ENCODE data around the gene RLN3. TPM values are rescaled to one million over a fixed set of nuclear protein-coding genes. Genes with fewer than 3 reads are reported as not detected.
"Not testable (repeated sequence)": the region's sequence is repeated elsewhere in the genome, so short reads cannot be mapped to it uniquely, and the experiment has no call there.

Gene RLN3
- total RNA-seq, 1 donor from 2014 or later: not detected

DNA sequence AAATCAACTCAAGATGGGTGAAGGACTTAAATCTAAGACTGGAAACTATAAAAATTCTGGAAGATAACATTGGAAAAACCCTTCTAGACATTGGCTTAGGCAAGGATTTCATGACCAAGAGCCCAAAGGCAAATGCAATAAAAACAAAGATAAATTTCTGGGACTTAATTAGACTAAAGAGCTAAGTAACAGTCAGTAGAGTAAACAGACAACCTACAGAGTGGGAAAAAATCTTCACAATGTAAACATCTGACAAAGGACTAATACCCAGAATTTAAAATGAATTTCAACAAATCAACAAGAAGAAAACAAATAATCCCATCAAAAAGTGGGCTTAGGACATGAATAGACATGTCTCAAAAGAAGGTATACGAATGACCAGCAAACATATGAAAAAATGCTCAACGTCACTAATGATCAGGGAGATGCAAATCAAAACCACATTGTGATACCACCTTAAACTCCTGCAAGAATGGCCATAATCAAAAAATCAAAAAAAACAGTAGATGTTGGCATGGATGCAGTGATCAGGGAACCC, 15.5 kb upstream of the RLN3 start:
- no peaks in the 10 kb centered on the region for H3K4me1 Mint-ChIP-seq (ENCODE audit: low read depth)
- no peak overlapping the region for H3K27ac Mint-ChIP-seq (ENCODE audit: unreplicated experiment)
- DNase-seq (ENCODE audit: low spot score): no peak
- no peaks in the 10 kb centered on the region for H3K9me3 Mint-ChIP-seq (ENCODE audit: low read depth)
- no peak overlapping the region for H3K4me3 Mint-ChIP-seq (ENCODE audit: unreplicated experiment)
- H3K27me3 Mint-ChIP-seq (ENCODE audit: low read depth): no peaks in the 10 kb centered on the region
- H3K36me3 Mint-ChIP-seq (ENCODE audit: low read depth): no peaks in the 10 kb centered on the region
- TF ChIP-seq, protein P1, sequence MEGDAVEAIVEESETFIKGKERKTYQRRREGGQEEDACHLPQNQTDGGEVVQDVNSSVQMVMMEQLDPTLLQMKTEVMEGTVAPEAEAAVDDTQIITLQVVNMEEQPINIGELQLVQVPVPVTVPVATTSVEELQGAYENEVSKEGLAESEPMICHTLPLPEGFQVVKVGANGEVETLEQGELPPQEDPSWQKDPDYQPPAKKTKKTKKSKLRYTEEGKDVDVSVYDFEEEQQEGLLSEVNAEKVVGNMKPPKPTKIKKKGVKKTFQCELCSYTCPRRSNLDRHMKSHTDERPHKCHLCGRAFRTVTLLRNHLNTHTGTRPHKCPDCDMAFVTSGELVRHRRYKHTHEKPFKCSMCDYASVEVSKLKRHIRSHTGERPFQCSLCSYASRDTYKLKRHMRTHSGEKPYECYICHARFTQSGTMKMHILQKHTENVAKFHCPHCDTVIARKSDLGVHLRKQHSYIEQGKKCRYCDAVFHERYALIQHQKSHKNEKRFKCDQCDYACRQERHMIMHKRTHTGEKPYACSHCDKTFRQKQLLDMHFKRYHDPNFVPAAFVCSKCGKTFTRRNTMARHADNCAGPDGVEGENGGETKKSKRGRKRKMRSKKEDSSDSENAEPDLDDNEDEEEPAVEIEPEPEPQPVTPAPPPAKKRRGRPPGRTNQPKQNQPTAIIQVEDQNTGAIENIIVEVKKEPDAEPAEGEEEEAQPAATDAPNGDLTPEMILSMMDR (IDR thresholded peaks at IDR 0.05): no peak

DNA sequence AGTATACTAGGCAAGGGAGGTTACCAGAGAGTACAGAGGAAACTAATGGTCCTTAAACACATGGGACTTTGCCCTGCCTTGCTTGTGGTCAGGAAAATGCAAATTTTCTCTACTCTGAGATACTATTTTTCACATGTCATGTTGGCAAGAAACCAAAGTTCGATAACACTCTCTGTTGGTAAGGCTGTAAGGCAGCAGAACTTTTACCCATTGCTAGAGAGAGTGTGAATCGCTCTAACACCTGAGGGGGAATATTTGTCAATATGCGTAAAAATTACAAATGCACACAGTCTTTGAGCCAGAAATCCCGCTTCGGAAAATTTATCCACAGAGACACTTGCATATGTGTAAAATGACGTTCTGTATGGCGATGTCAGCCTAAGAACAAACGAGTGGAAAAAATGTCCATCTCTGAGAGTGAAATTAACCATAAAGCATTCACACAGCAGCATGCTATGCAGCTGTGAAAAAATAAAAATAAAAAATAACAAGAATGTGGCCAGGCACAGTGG, 12.4 kb upstream of the RLN3 start:
- Mint-ChIP-seq H3K4me1 (ENCODE audit: low read depth) (no peaks in the 10 kb centered on the region), H3K36me3 (ENCODE audit: low read depth) (no peaks in the 10 kb centered on the region), H3K27ac (ENCODE audit: unreplicated experiment) (no peak overlapping the region), H3K27me3 (ENCODE audit: low read depth) (no peaks in the 10 kb centered on the region), H3K4me3 (ENCODE audit: unreplicated experiment) (no peak overlapping the region), H3K9me3 (ENCODE audit: low read depth) (no peaks in the 10 kb centered on the region)
- TF ChIP-seq, protein P1 (IDR thresholded peaks at IDR 0.05): no peak
- no peak for DNase-seq (ENCODE audit: low spot score)

DNA sequence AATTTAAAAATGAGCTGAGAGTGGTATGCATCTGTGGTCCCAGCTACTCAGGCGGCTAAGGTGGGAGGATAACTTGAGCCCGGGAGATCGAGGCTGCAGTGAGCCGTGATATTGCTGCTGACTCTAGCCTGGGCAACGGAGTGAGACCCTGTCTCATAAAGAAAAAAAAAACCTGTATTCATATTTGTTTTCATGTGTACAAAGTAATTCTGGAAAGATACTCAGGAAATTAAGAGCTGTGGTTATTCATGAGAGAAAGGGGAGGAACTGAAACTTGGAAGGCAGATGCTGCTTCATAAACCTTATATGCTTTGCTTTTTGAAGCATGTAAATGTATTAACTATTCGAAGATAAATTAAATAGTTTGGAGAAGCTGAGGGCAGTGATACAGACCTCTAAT, 8.8 kb upstream of the RLN3 start:
- no peaks in the 10 kb centered on the region for H3K27me3 Mint-ChIP-seq (ENCODE audit: low read depth)
- no peaks in the 10 kb centered on the region for H3K36me3 Mint-ChIP-seq (ENCODE audit: low read depth)
- H3K4me1 Mint-ChIP-seq (ENCODE audit: low read depth): peaks cover 6% of the 10 kb centered on the region
- H3K27ac Mint-ChIP-seq (ENCODE audit: unreplicated experiment): no peak overlapping the region
- no peak overlapping the region for H3K4me3 Mint-ChIP-seq (ENCODE audit: unreplicated experiment)
- DNase-seq (ENCODE audit: low spot score): no peak
- TF ChIP-seq, protein P1 (IDR thresholded peaks at IDR 0.05): no peak
- H3K9me3 Mint-ChIP-seq (ENCODE audit: low read depth): no peaks in the 10 kb centered on the region

DNA sequence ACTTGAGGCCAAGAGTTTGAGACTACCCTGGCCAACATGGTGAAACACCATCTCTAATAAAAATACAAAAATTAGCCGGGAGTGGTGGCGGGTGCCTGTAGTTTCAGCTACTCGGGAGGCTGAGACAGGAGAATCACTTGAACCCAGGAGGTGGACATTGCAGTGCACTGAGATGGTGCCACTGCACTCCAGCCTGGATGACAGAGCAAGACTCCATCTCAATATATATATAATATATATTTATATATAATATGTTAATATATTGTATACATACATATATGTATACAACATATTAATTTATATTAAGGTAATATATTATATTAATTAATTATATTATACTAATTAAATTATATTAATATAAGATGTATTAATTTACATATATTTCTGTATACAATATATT, 8.2 kb upstream of the RLN3 start:
- H3K4me3 Mint-ChIP-seq (ENCODE audit: unreplicated experiment); DNase-seq (ENCODE audit: low spot score); H3K27me3 Mint-ChIP-seq (ENCODE audit: low read depth); H3K9me3 Mint-ChIP-seq (ENCODE audit: low read depth); H3K36me3 Mint-ChIP-seq (ENCODE audit: low read depth); H3K4me1 Mint-ChIP-seq (ENCODE audit: low read depth); H3K27ac Mint-ChIP-seq (ENCODE audit: unreplicated experiment): not testable (repeated sequence)

DNA sequence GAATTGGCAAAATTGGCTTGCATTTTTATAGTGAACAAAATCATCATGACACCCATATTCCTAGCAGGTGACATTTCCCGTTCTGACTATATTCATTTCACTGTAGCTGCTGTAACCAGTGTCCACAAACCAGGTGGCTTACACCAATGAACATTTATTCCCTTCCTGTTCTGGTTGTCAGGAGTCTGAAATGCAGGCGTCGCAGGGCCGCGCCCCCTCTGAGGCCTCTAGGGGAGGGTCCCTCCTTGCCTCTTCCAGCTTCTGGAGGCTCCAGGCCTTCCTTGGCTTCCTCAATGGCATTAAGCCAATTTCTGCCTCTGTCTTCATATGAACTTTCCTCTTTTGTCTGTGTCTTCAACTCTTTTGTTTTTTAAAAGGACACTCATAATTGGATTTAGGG, 6.5 kb upstream of the RLN3 start:
- peaks cover 6% of the 10 kb centered on the region for H3K4me1 Mint-ChIP-seq (ENCODE audit: low read depth)
- TF ChIP-seq, protein P1 (IDR thresholded peaks at IDR 0.05): no peak

GRCh38 chr19:14022469-14022868, 5.5 kb upstream of the RLN3 start:
- TF ChIP-seq, protein P1 (IDR thresholded peaks at IDR 0.05): no peak
- no peak for DNase-seq (ENCODE audit: low spot score)
- Mint-ChIP-seq H3K27ac (ENCODE audit: unreplicated experiment) (no peak overlapping the region), H3K9me3 (ENCODE audit: low read depth) (no peaks in the 10 kb centered on the region), H3K4me1 (ENCODE audit: low read depth) (peaks cover 6% of the 10 kb centered on the region), H3K36me3 (ENCODE audit: low read depth) (no peaks in the 10 kb centered on the region), H3K4me3 (ENCODE audit: unreplicated experiment) (no peak overlapping the region), H3K27me3 (ENCODE audit: low read depth) (no peaks in the 10 kb centered on the region)

More for the DNA sequence above, 6.5 kb upstream of the RLN3 start:
- H3K27ac Mint-ChIP-seq (ENCODE audit: unreplicated experiment): no peak overlapping the region
- no peaks in the 10 kb centered on the region for H3K36me3 Mint-ChIP-seq (ENCODE audit: low read depth)
- no peak for DNase-seq (ENCODE audit: low spot score)
- no peaks in the 10 kb centered on the region for H3K27me3 Mint-ChIP-seq (ENCODE audit: low read depth)
- no peak overlapping the region for H3K4me3 Mint-ChIP-seq (ENCODE audit: unreplicated experiment)
- H3K9me3 Mint-ChIP-seq (ENCODE audit: low read depth): no peaks in the 10 kb centered on the region

Measured in chondrocyte (in vitro differentiated cells).